LoVo (cell line): ENCODE measurements around the gene ASTN1.

Experiments used
- DNase-seq: peaks from one replicate; pipeline ENCODE4 v3.0.0-alpha.2; 2016; ENCODE audit warnings: low spot score

ASTN1 gene

GRCh38 chr1:176989754-176990153 is 174.8 kb downstream of the ASTN1 start:
- no peak for DNase-seq

- no peak for DNase-seq
Observed at GRCh38 chr1:176989023-176989422, 175.5 kb downstream of the ASTN1 start.

DNA sequence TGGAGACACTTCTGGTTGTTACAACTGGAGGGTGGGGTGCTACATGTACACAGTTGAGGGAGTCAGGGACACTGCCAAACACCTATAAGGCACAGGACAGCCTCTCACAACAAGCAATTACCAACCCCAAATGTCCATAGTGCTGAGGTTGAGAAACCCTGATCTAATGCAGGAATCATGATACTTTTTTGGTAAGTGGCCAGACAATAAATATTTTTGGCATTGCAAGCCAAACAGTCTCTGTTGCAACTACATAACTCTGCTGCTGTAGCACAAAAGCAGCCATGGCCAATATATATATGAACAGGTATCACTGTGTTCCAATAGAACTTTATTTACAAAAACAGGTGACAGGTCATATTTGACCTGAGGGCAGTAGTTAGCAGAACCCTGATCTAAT is 177.5 kb downstream of the ASTN1 start:
- no peak for DNase-seq

GRCh38 chr1:176983731-176984130 is 180.8 kb downstream of the ASTN1 start:
- no peak for DNase-seq

GRCh38 chr1:176976771-176977170 is 187.7 kb downstream of the ASTN1 start:
- no peak for DNase-seq

- no peak for DNase-seq
Observed at GRCh38 chr1:176976225-176976624, 188.3 kb downstream of the ASTN1 start.

- DNase-seq, result no peak
Observed at GRCh38 chr1:176964687-176965086, 199.8 kb downstream of the ASTN1 start.

DNA sequence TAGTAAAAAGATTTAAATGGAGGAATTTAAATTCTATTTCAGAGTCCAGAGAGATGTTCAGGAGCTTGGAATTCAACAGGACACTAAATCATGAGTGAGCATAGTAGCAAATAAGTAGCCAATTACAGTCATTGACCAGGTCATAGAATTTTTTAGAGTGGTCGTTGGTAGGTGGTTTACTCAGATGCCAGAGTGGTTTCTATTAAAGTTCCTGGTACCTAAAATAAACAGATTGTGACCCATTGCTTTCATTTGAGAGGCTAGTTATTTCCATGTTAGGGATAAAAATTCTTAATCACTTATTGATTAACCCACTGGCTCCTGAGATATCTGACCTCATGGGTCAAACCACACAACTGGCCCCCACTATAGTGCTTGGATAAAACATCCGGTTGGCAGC is 201.3 kb downstream of the ASTN1 start:
- DNase-seq, result no peak

DNA sequence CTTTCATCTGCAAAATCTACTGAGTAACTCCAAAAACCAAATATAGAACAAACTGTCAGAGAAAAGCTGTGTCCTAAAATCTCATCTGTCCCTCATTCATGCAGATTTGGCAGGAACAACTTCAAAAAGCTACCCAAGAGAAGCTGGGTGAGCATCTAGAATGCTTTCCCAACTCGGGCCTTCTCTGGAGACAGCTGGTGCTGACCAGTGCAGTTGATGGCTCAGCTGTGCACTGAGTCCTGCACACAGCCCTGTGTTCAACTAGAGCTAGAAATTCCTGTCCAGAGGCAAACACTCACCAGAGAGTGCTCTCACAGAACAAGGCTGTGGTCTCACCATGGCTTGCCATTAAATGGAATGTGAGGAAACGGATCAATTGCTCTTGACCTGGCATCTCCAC is 202.8 kb downstream of the ASTN1 start:
- no peak for DNase-seq

- no peak for DNase-seq
Observed at GRCh38 chr1:176959191-176959820, 205.2 kb downstream of the ASTN1 start.

DNA sequence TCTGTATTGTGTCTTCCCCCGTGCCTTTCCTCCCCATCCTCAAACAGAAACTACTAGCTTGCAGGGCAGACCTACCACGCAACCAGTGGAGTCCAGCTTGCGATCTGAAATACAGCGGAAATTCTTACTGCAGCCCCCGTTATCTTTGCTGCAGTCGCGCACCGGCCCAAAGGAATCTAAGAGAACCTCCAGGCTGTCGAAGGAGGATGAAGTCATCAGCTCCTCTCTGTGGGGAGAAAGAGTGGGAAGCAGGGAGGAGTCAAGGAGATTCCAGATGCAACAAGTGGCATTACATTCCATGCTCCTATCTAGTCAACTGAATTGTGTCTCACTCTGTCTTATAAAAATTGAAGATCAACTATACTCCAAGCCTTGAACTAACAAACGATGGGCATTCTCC is 206.9 kb downstream of the ASTN1 start:
- DNase-seq, result no peak

GRCh38 chr1:176954242-176954641 is 210.3 kb downstream of the ASTN1 start:
- no peak for DNase-seq

DNA sequence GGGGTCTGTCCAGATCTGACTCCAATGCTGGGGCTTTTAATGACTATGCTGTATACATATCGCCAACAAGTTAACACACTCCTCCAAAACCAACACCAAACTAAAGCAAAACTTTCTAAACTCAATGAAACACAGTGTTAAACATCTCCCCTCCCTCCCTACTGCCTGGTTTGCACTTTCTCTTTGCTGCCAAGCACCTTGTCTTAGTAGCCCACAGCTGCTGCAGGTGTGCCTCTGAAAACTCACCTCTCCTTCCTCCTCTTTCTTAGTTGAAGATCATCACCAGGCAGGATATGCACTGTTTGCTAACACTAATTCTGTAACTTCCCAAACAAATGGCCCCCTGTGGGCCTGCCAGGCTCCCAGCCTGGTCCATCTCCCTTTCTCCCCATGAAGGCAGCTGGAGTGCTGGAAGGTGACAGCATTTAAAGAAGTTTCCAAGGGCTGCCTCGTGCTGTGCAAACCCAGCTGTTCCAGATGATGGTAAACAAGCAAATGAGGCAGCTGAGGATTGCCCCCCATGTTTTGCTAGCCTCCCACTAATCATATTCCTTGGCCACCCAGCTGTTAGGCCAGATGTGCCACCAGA is 213.7 kb downstream of the ASTN1 start:
- DNase-seq, result no peak

- peak; percentile 22 for DNase-seq
Observed at GRCh38 chr1:176949033-176949662, 215.4 kb downstream of the ASTN1 start.

DNA sequence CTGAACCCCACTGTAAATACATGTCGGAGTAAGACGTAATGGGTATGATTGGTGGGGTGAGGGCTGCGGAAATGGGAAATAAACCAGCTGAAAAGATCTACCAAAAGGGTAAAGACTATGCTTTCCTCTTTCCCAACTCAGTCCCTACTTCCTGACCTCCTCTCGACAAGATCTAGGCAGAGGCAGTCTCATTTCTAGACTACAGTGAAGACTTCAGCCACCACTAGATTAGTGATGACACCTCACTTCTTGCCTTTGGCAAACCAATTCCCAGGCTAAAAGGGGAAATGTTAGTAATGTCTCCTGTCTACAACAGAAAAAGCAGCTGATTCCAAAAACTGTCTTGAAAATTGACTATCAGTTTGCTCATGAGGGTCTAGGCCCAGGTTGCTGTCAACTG is 219.9 kb downstream of the ASTN1 start:
- no peak for DNase-seq

DNA sequence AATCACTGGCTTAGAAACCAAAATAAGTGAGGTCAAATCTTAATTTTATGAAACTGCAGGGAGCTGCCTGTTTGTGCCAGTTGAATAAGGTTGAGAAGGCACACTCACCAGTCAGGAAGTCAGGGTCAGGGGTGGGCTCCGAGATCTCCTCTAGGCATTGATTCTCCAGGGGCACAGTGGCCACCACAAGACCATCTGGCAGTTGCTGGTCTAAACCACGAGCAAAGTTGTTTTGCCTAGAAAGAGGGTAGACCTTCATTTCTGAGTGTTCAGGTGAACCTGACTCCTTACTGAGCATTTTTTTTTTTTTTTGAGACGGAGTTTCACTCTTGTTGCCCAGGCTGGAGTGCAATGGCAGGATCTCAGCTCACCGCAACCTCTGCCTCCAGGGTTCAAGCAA is 220.7 kb downstream of the ASTN1 start:
- DNase-seq, result no peak

DNA sequence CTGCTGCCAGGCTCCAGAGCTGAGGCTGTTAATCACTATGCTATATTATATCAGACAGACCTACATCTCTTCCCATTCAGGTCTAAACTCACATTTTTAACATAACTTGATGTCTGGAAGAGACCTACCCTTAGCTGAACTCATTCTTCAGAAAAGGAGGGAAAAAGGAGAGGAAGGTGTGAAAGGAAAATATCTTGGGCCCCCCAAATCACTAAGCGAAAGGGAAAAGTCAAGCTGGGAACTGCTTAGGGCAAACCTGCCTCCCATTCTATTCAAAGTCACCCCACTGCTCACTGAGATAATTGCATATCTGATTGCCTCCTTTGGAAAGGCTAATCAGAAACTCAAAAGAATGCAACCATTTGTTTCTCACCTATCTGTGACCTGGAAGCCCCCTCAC is 222.2 kb downstream of the ASTN1 start:
- DNase-seq, result no peak

GRCh38 chr1:176939993-176940392 is 224.5 kb downstream of the ASTN1 start:
- no peak for DNase-seq

GRCh38 chr1:176938375-176938774 is 226.1 kb downstream of the ASTN1 start:
- no peak for DNase-seq

DNA sequence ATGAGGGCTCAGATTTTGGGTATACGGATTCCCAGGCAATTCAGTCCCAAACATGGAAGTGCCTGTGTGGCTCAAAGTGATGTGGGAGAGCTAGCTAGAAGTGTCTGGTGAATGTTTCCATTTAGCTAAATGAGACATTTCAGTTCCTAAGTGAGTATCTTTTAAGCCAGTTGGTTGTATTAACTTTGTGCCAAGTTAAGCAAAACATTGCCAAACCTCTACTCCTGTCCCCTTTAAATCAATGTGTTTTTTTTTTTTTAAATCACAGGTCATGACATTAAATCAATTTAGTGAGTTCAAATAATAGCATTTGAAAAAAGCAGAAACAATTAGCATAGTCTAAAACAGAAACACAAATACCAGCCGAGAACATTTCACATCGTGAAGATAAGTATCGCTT is 230.1 kb downstream of the ASTN1 start:
- no peak for DNase-seq

GRCh38 chr1:176932114-176933104 is 232.1 kb downstream of the ASTN1 start:
- DNase-seq, result no peak

- DNase-seq, result no peak
Observed at GRCh38 chr1:176931526-176931925, 233.0 kb downstream of the ASTN1 start.
